HT-29 (cell line): ENCODE results near the gene INAVA. TPM values are rescaled to one million over a fixed set of nuclear protein-coding genes. Genes with fewer than 3 reads are reported as not detected.
"Not testable (repeated sequence)": the region's sequence is repeated elsewhere in the genome, so short reads cannot be mapped to it uniquely, and the experiment has no call there.

Experiments
- DNase-seq: peaks from one replicate; pipeline ENCODE4 v3.0.0-alpha.2; 2015; ENCODE audit warnings: low spot score
- total RNA-seq: library from RNA; depleted of rRNA; stranded (reverse); fragments of >200 nt; shearing (Covaris generic); gene quantifications from 2 replicates; pipeline ENCODE4 v1.2.3, GENCODE V29; 2014

INAVA gene
- total RNA-seq, 1 experiment from 2014 or later: 119 TPM

GRCh38 chr1:200918006-200918405, 23.3 kb downstream of the INAVA start:
- DNase-seq: no peak

GRCh38 chr1:200919386-200919785, 24.7 kb downstream of the INAVA start:
- no peak for DNase-seq

- no peak for DNase-seq
These were observed 26.9 kb downstream of the INAVA start for GRCh38 chr1:200921571-200922110.

GRCh38 chr1:200922406-200922805, 27.7 kb downstream of the INAVA start:
- no peak for DNase-seq

GRCh38 chr1:200923601-200924000, 28.9 kb downstream of the INAVA start:
- no peak for DNase-seq

- DNase-seq: no peak
These were observed 31.1 kb downstream of the INAVA start for GRCh38 chr1:200925831-200926230.

- no peak for DNase-seq
These were observed 35.0 kb downstream of the INAVA start for GRCh38 chr1:200929530-200930278.

- DNase-seq: not testable (repeated sequence)
These were observed 35.6 kb downstream of the INAVA start for GRCh38 chr1:200930285-200930684.

GRCh38 chr1:200931776-200932175, 37.1 kb downstream of the INAVA start:
- no peak for DNase-seq

- DNase-seq: no peak
These were observed 40.1 kb downstream of the INAVA start for GRCh38 chr1:200934676-200935245.

GRCh38 chr1:200935286-200935962, 40.7 kb downstream of the INAVA start:
- not testable (repeated sequence) for DNase-seq

GRCh38 chr1:200938955-200939354, 44.3 kb downstream of the INAVA start:
- no peak for DNase-seq

GRCh38 chr1:200945111-200945510, 50.4 kb downstream of the INAVA start:
- DNase-seq: no peak

GRCh38 chr1:200947059-200947566, 52.4 kb downstream of the INAVA start:
- DNase-seq: no peak

- no peak for DNase-seq
These were observed 54.9 kb downstream of the INAVA start for GRCh38 chr1:200949626-200950025.

GRCh38 chr1:200951016-200951415, 56.3 kb downstream of the INAVA start:
- no peak for DNase-seq

GRCh38 chr1:200954434-200954833, 59.7 kb downstream of the INAVA start:
- DNase-seq: no peak

GRCh38 chr1:200958597-200958996, 63.9 kb downstream of the INAVA start:
- no peak for DNase-seq

- no peak for DNase-seq
These were observed 64.8 kb downstream of the INAVA start for GRCh38 chr1:200959411-200959921.

GRCh38 chr1:200960236-200960947, 65.7 kb downstream of the INAVA start:
- no peak for DNase-seq

GRCh38 chr1:200960948-200961340, 66.2 kb downstream of the INAVA start:
- no peak for DNase-seq
